HG03439 (cell line): Measurements from ENCODE around the gene TDRD9.

Experiments used
- ATAC-seq: cut with Tn5 transposase; IDR thresholded peaks from one replicate; pipeline ENCODE4 v1.9.1; 2021; ENCODE audit warnings: mild to moderate bottlenecking, moderate library complexity; ENCODE audit not compliant: unreplicated experiment

TDRD9 gene

DNA sequence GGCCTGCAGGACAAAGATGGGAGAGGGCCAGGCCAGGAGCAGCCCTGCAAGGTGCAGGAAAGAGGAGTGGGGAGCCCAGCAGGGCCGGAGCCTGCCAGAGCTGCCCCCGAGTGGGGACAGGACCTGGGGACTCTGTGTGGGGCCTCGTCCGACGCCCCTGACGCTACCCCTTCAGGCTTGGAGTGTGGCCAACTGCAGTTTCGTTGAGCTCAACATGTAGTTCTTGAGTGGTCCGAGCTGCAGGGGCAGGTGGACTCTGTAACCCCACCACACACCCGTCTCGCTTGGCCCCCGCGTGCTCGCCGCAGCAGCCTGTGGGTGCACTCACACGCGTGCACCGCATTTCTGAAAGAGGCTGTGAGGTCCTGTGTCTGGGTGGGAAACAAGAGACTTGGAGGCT lies 159.2 kb downstream of the TDRD9 start:
- no peak for ATAC-seq

DNA sequence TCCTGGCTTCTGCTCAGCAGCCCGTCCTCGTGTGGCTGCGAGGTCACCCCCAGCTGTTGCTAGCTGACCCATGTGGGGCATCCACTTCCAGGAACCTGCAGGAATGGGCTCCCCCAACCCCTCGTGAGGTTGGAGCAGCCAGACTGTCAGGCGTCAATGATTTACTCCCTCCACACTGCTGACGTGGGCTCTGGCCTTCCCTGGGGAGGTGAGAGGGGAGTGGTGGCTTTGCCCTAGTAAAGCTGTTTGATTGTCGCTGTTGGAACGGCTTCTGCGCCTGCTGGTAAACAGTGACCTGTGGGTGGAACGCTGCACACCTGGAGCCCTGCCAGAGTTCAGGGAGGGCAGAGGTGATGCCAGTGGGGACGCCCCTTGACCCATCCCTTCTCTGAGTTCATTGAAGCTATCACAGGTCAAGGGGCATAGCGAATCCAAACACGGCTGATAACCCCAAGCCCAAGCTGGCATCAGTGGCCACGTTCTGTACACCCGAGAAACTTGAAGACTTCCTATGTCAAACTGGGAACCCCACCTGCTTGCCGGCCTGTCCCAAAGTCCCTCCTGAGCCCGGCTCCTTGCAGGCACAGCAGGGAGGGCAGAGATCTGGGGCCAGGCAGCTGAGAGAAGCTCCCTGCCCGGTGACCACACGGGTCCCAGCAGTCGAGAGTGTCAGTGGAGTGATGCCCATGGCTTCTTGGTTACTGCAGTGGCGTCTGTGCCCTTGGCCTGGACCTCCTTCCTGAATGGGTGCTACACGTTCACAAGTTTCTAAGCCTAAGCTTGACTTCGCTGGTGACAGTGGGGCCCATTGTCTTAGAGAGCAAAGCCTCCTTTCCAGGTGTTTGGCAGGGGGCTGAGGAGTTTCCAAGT lies 160.0 kb downstream of the TDRD9 start:
- ATAC-seq: no peak

DNA sequence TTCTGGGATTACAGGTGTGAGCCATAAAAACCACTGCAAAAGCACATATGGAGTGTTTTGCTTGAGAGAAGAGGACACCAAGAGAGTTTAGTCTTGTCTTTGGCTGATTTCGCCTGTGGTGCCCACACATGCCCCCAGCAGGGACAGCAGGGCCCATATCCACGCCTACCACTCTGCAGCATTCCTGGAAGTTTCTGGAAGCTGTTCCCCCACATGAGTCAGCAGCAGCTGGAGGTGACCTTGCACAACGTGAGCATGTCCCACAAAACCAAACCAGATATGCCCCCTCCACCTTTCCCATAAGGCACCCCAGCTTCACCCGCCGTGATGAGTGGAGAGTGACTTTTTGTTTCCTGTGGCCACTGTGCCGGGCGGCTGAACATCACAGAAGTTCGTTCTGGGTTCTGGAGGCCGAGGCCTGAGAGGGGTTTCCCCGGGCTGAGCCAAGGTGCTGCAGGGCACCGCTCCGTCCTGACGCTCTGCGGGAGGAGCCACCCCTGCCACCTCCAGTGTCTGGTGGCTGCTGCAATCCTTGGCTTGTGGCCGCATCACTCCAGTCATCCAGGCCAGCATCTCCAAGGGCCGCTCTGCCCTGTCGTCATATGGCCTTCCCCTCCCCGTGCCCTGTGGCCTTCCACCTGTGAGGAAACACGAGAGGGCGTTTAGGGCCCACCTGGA lies 162.0 kb downstream of the TDRD9 start:
- no peak for ATAC-seq

DNA sequence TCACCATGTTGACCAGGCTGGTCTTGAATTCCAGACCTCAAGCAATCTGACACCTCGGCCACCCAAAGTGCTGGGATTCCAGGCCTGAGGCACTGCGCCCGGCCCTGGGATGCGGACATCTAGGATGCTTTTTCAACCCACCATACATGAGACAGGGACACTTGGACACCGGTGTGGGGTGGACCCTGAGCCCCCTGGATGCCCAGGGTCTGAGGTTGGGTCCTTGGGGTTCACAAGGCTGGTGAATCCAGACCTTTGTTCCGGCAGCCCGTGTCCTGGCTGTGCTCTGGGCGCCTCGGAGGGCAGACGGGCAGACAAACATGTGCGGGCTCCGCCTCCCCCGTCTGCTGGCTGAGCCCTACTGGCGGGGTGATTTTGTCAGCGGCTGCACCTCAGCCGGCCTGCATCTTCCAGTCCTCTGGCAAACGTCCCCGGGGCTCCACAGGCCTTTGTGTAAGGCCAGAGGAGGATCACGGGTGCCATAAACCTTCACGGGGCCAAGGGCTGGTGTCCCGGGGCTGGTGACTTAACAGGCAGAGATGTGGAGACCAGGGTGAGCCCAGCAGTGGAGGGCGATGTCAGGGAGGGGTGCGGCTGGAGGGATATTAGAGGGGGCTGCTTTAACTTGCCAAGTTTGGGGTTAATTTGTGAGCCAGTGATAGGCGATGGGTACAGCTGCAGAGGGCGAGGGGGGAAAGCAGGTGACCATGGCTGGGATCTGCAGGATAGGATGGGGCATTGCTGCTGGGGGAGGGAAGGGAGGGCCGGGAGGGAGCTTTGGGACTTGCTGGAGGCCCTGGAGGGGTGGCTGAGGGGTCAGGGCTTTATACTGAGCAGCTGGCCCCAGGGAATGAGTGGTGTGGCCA lies 163.0 kb downstream of the TDRD9 start:
- ATAC-seq: no peak

DNA sequence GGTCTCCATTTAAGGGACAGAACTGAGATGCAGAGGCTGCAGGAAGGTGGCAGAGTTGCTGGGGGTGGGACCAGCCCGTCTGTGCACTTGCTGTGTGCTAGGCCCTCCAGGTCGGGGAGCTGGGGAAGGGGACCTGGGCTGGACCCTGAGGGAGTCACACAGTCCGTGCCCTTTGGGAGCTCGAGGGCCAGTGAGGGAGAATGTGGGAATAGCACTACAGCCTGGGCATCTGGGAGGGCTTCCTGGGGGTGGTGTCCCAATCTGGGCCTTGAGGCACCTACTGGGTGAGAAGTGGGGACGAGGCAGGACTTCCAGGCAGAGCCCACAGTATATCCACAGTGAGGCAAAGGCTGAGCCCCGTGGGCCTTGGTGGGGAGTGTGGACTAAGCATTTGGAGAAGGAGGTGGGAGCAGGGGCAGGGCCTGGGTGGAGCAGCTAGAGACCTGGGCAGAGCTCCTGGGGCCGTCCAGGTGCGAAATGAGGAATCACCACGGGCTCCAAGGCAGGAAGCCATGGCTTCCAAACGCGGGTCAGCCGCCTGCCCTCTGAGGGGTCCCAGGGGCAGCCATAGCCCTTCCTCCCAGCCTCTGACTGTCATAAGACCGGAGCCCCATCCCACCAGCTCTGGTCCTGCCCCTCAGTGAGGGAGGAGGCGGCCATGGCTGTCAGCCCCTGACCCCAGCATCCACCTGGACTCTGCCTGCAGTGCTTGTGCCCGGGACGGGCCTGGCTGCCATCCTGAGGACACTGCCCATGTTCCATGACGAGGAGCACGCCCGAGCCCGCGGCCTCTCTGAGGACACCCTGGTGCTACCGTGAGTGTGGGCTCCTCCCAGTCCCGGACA lies 163.9 kb downstream of the TDRD9 start:
- ATAC-seq: no peak

DNA sequence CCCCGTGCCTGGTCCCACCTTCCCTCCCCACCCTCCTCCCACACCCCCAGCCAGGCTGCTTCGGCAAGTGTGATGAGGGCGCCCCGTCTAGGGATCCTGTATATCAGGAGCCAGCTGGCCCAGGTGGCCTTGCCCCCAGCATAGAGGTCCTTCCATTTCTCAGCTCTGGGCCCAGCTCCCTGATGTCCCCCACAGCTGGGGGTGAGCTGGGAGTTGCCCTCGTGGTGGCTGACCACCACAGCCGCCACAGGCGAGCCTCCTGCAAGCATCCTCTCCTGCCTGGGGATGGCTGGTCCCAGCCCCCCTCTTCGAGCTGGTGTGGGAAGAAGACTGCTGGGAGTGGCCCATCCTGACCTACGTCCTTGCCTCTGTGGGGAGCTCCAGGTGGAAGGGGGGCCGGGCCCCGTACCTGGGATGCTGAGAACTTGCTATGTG lies 164.7 kb downstream of the TDRD9 start:
- no peak for ATAC-seq

DNA sequence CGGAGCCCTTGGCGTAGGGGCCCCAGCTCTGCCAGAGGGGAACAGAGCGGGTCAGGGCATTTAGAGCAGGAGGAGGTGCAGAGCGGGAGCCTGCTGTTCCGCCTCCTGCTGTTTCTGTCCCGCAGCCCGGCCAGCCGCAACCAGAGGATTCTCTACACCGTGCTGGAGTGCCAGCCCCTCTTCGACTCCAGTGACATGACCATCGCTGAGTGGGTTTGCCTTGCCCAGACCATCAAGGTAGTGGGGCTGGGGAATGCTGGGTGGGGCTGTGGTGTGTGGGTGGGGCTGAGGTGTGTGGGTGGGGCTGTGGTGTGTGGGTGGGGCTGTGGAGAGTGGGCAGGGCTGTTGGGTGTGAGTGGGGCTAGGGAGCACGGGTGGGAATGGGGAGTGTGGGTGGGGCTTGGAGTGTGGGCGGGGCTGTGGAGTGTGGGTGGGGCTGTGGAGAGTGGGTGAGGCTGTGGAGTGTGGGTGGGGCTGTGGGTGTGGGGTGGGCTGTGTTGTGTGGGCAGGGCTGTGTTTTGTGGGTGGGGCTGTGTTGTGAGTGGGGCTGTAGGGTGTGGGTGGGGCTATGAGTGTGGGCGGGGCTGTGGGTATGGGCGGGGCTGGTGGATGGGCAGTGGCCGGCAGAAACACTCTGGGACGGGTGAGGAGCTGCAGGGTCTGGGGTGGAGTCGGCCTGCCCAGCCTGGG lies 165.3 kb downstream of the TDRD9 start:
- no peak for ATAC-seq

DNA sequence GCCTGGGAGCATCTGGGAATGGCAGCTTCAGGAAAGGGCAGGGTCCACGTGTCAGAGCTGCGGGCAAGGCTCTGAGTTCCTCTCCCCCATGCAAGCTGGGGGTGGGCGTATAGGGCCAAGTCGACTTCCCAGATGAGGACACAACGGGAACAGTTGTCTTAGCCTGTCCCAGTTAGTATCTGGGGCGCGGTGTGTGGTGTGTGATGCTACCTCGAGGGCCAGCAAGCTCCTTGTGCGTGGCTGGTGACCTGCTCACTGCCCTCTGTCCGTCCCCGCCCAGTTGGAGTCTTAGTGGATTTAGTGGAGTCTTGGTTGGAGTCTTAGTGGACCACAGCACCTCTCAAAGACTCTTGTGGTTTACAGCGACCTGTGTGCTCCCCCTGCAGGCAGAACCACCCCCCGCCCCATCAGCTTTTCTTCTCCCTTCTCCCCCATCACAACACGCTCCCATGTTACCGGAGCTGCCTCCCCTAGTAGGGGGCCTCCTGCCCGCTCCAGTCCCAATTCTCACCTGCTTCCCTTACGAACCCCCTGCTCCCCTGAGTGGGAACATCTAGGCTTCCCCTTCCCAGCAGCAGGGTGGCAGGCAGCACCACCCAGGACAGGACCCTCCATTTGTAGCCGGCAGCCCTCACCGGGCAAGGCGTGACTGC lies 165.9 kb downstream of the TDRD9 start:
- ATAC-seq: no peak

DNA sequence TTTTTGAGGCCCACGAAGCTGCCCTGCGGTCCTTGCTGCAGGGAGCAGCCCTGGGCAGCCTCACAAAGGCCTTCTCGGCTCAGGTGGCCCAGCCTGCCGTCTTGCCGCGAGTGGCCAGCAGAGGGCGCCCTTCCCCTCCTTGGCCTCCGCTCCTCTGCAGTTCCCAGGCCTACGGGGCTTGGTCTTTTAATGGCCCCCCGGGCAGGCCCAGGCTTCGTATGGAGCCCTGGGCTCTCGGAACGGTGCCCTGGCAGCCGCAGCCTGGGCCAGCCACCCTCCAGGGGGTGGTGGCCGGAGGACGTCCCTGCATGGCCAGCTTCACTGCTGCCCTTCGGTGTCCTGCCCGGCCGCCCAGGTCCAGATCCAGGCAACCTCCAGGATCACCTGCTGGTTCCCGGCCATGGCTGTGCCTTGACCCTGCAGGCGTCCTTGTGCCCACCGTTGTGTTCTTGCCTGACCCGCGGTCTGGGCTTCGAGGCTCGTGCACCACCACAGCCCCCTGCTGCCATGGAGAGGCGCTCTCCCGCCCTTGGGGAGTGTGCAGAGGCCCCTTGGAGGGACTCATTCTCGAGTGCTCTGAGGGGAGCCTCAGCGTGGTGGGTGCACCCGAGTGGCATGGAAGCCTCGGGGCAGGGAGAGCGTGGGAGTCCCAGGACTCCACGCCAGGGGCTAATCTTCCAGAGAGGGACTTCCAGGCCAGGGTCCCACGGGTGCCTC lies 166.6 kb downstream of the TDRD9 start:
- ATAC-seq: no peak

DNA sequence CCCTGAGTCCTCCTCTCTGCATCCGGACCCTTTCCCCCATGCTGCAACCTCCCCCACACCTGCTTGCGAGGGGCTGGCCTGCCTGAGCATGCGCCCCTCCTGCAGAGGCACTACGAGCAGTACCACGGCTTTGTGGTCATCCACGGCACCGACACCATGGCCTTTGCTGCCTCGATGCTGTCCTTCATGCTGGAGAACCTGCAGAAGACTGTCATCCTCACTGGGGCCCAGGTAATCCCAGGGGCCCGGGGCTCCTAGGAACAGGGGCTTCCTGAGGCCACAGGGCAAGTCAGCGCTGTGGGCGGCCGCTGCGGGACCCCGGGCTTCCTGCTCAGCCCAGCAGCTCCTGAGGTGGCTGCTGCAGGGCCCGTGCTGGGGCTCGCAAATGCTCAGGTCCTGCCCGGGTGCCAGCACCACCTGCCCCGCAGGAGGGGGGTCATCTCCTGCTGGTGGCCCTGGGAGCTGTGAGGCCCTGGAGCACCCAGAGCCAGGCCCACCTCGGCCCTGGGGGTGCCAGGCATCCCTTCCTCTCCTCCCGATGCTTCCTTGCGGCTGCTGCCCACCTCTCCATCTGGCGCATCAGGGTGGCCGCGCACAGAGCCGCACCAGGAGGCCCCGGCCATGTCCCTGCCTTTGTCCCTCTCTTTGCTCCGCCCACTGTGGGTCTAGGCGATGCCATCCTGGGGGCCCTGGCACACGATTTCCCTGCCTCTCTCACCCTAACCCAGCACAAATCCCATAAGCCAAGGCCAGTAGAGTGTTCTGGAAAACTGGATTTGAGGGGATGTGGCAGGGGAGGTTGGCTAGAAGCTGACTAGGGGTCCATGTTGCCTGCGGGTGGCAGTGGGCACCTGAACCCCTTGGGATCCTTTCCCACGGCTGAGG lies 167.4 kb downstream of the TDRD9 start:
- ATAC-seq: no peak

DNA sequence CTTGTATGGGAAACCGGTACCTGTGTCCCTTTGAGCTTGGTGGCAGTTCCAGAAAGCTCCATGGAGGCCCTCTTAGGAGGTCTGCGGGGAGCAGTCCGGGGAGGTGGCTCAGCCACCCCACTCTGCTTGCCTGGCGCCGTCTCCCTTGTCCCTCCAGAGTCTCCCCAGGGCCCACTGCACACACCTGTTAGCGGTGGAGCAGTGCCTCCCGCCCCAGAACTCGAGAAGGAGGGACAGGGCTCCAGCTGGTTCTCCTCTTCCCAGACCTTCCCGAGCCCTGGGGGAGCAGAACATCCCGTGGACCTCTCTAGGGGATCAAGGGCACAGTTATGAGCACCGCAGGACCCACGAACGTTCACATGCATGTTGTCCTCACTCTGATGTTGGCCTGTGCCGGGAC lies 168.1 kb downstream of the TDRD9 start:
- ATAC-seq: no peak

DNA sequence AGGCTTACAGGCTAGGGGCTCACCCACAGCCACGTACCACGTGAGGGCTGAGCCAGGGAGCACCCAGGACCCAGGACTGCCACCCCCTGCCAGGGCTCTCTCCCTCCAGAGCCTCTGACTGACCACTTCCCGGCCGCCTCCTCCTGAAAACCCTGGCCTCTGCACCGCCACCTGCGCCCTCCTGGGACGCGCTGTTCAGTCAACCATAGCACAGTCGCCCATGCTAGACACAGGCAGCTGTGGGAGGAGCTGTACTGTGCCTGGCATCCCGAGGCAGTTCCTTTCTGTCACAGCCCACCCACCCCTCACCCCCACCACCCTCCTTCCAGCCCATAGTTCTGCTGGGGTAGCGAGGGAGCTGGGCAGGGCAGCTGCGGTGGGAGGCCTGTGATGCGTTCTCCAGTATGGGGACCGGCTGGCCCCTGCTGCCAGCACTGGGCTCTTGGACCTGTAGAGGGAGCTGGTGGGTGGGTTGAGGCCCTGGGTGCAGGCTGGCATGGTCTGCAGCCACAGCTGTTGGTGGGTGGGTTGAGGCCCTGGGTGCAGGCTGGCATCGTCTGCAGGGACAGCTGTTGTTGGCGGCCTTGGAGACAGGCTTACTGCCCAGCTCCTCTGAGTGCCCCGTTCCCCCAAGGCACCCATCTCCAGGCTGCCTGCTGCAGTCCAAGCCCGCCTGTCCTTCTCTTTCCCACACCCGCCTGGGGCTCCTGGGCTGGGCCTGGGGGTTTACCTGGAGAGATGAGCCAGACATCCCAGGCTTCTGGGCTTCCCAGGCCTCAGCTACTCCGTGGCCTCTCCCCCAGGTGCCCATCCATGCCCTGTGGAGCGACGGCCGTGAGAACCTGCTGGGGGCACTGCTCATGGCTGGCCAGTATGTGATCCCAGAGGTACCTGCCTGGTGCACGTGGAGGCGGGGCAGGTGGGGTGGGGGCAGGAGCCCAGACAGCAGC lies 168.8 kb downstream of the TDRD9 start:
- no peak for ATAC-seq

DNA sequence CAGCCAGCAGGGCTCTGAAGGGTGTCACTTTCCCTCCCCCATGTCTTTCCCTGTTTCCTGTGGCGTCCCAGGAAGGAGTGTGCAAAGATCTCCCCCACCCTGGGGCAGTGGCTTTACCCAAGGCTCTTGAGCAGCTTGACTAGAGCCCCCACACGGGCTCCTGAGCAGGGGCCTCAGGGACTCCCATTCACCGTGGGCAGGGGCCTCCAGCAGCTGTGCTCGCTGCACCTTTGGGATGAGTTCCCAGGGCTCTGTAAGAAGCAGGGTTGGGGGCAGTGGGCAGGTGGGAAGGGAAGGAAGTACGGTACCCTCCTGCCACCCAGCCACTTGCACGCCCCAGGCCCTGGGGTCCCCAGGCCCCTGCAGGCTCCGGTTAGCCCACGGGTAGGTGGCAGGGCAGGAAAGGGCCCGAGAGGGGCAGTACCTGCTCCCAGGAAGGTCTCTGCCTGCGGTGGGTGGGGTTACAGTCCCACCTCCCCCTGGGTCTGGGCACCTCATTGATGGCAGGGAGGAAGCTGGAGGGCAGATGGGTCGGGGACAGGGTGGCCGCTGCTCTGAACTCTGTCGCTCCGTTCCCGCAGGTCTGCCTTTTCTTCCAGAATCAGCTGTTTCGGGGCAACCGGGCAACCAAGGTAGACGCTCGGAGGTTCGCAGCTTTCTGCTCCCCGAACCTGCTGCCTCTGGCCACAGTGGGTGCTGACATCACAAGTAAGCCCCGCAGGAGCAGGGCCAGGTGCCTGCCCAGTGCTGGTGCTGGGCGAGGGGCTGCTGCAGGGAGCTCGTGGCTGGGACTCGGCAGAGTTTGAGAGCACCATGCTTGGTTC lies 170.2 kb downstream of the TDRD9 start:
- ATAC-seq: no peak

DNA sequence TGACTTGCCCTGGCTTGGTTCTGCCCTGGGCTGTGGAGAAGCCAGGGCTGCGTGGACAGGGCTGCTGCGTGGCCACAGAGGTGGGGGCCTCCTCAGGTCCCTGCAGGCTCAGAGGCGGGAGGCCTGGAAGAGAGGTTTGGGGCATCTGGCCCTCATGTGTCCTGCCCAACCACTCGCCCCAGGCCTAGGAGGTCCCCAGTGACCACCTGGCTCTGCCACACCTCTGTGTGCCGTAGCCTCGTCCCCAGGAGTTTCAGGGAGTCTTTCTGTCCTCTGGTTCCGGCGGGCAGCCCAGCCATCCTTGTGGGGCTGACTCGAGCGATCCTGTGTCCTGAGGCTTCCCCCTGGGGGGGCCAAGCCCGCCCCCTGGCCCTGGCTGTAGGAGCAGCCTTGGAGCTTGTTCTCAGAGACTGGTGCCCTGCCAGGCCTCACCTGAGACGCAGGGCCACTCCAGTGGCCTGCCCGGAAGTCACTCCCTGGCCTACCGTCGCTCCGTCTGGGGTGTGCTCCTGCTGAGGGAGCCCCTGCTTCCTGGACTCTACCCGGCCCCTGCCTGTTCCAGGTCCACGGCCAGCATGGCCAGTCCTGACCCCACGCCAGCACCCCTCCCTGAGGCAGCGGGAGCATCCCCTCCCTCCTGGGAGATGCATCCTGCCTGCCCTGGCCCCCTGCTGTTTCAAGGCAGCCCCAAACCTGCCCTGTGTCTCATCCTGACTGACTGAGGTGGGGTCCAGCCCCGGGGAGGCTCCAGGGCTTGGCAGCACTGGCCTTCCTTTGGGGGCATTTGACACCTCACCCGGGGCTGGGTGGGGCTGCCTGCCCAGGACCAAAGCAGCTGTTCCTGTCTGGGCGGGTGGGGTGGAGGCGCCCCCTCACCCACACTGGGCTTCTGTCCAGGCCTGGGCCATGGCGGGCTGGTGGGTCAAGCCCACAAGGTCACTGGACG lies 171.1 kb downstream of the TDRD9 start:
- no peak for ATAC-seq
